Right lobe of liver (tissue), 4 donors: ENCODE results near the gene SRPK2.

Experiments used
- CTCF ChIP-seq, 4 donors: fragments of 200-600 bp in 3 of 4; fragments of 450-650 bp in 1 of 4; IDR thresholded peaks; one replicate each; pipeline versions ENCODE4 v1.5.1 to v1.8.0; 2016 to 2022; ENCODE audit warnings: antibody characterized with exemption in 4 of 4, mild to moderate bottlenecking in 2 of 4
- POLR2A ChIP-seq: fragments of 450-650 bp; IDR thresholded peaks from one replicate; pipeline ENCODE4 v1.6.1; 2017; ENCODE audit warnings: antibody characterized with exemption, mild to moderate bottlenecking
- donor health status: DM: no; HTN: no; CAD: no.
- donor health status: DM: no; HTN: no; CAD: no.
- donor health status: DM: no; HTN: yes; CAD: no.

- no peak for TF ChIP-seq CTCF (IDR thresholded peaks at IDR 0.05)
- TF ChIP-seq POLR2A: no peak
Observed at GRCh38 chr7:105246256-105246655, 142.5 kb downstream of the SRPK2 start.
